ENCODE results near the gene TBATA.

The TBATA gene

GRCh38 chr10:70785190-70785589 lies at the start of gene TBATA:
TBATA (minus strand) TSS chr10:70785377; CDS start chr10:70783379, 1,998 bp downstream.
- DNase-seq (ENCODE audit: low read depth in 2 of 3, low spot score in 2 of 3) = no peak

GRCh38 chr10:70834441-70835151 lies 49.4 kb upstream of the TBATA start:
- DNase-seq (ENCODE audit: low read depth in 2 of 3, low spot score in 2 of 3) = no peak

DNA sequence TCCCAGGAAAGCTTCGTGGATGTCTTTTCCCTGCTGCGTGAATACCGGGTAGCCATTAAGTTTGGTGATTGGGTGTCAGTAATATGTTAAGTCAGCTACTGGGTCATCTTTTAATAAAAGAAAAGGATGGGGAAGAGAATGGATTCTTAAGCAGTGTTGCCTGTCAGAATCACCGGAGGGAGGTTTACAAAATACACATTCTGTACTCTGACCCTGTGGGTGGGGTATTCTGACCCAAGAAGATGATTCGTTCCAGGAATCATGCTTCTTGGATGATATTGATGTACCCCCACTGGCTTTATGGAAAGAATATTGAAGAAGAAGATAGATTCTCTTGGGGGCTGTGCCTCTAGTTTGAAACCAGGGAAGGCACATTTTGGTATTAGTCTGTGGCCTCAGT lies 48.8 kb upstream of the TBATA start:
- DNase-seq (ENCODE audit: low read depth in 2 of 3, low spot score in 2 of 3) = no peak

DNA sequence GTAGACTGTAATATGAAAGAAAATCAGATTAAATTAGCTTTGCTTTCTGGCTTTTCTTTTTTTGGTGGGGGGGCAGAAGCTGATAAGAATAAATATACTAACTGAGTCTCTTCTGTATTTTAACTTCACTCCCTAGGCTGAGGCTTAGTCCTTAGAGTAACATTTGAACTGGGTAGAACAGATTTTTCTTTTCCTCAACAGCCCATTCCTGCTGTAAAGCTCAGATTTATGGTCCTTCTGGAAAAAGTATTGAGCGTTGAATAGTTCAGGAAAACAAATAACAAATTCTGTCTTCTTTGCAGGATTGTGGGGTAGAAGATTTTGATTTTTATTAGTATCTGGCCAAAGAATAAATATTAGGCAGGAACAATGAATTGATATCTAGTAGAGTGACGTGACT lies 48.4 kb upstream of the TBATA start:
- no peak for DNase-seq (ENCODE audit: low read depth in 2 of 3, low spot score in 2 of 3)

- DNase-seq (ENCODE audit: low read depth in 2 of 3, low spot score in 2 of 3) = no peak
Observed at GRCh38 chr10:70832852-70833528, 47.8 kb upstream of the TBATA start.

GRCh38 chr10:70832221-70832620 lies 47.0 kb upstream of the TBATA start:
- DNase-seq (ENCODE audit: low read depth in 2 of 3, low spot score in 2 of 3) = no peak

DNA sequence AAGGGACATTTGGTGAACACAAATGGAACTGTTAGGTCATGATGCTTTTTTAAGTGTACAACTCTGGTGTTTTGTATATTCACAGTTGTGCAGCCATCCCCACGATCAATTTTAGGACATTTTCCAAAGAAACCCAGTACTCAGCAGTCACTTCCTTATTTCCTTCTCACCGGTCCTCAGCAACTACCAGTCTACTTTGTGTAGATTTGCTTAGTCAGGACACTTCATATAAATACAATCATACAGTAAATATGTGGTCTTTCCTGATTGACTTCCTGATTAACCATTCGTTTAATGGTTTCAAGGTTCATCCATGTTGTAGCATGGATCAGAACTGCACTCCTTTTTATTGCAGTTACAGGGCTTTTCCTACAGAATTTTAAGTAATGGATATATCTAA lies 45.0 kb upstream of the TBATA start:
- no peak for DNase-seq (ENCODE audit: low read depth in 2 of 3, low spot score in 2 of 3)

DNA sequence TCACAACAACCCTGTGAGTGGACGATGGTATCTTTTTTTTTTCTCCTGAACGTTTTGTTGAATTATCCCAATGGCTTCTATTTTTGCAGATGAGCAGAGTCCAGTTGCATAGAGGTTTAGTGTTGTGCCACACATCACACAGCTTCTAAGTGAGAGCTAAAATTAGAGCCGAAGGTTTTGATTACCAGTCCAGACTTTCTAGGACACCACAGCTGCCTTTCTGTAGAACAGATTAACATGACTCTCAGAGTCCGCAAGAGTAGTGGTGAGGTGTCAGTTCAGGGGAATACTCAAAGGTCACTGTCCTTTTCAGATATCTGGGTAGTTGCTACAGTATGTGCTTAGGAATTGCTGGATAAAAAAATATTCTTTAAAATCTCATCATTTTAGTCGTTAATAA lies 44.4 kb upstream of the TBATA start:
- DNase-seq (ENCODE audit: low read depth in 2 of 3, low spot score in 2 of 3) = no peak

GRCh38 chr10:70828923-70829322 lies 43.7 kb upstream of the TBATA start:
- DNase-seq (ENCODE audit: low read depth in 2 of 3, low spot score in 2 of 3) = no peak

DNA sequence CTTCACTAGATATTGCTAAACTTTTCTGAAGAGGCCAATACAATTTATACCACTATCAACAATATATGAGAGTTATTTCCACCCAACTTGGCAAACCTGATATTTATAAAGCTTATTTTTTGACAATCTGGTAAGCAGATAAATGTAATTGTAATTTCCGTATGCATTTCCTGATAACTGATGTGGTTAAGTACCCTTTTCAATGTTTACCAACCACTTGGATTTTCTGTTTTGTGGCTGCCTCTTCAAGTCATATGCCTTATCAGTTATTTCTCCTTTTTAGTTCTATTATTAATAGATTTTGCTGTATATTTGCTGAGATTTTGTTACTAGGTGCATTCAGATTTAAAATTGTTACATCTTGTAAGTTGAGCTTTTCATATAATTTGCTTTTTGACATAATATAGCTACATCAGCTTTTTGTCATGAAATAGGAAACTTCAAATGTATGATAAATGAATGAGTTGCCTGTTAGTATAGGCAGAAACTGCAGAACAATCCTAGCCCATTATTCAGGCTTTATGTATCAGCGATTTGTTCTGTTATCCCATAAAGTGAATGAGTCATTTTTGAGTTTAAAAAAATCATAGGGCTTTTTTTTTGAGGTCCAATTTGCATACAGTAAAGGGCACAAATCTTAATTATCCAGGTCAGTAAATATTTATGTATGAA lies 42.0 kb upstream of the TBATA start:
- DNase-seq (ENCODE audit: low read depth in 2 of 3, low spot score in 2 of 3) = no peak

DNA sequence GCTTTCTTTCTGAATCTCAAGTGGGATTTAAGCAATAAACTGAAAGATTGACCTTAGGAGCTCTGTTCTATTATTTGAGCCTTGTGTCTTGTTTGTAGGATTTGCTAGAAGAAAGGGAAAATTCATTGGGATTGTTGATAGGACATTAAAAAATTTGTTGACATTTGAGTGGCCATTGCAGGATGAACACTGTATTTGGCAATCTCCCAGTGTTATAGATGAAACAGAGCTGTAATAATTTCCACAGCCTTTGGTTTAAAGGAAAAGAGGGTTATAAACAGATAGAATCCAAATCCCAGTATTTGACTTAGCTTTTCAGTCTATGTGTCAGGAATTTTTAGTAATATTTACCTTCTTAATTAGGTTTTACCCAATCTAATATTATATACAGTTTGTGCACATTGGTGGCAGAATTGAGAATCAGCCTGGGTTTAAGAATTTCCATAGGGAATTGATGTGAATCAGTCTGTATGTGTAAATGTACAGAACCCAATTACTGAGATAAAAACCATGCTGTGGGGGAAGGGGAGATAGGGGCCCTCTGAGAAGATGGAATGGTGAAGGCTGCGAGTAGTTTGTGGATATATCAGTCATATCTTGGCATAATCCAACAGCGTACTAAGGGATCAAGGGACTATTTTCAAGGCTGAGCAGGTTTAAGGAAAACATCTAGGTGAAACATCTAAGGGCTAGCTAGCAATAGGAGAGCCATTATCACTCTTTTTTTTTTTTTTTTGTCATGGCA lies 37.1 kb upstream of the TBATA start:
- DNase-seq (ENCODE audit: low read depth in 2 of 3, low spot score in 2 of 3) = no peak

GRCh38 chr10:70820976-70821750 lies 36.0 kb upstream of the TBATA start:
- DNase-seq (ENCODE audit: low read depth in 2 of 3, low spot score in 2 of 3) = no peak

DNA sequence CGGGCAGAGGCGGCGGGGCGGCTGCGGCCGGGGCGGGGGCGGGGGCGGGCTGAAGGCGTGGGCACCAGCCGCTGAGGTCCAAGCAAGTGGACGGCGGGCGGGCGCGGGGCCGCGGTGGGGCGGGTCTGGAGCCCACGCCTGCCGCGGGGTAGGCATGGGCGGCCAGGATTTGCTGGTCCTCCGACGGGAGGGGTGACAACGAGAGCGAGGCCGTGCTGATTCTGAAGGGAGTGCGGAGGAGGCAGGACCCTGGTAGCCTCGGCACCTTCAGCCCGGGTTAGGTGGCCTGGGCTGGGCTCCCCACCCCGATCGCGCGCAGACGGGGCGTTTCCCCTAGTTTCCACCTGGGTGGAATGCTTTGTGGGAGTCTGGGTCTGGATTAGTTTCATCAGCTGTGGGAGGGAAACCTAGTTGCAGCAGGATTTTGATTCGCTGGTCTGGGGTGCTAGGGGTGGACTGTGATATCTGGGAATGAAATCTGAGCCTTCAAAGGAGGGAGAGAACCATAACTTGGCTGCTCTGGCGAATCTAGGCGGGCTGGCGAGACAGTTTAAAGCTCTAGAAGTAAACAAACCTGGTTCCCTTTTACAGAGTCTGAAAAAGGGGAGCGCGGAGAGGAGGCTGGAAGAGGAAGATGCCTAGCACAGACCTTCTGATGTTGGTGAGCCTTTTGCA lies 31.2 kb upstream of the TBATA start:
- DNase-seq (ENCODE audit: low read depth in 2 of 3, low spot score in 2 of 3) = peak in 1 of 3 experiments; percentile 17

DNA sequence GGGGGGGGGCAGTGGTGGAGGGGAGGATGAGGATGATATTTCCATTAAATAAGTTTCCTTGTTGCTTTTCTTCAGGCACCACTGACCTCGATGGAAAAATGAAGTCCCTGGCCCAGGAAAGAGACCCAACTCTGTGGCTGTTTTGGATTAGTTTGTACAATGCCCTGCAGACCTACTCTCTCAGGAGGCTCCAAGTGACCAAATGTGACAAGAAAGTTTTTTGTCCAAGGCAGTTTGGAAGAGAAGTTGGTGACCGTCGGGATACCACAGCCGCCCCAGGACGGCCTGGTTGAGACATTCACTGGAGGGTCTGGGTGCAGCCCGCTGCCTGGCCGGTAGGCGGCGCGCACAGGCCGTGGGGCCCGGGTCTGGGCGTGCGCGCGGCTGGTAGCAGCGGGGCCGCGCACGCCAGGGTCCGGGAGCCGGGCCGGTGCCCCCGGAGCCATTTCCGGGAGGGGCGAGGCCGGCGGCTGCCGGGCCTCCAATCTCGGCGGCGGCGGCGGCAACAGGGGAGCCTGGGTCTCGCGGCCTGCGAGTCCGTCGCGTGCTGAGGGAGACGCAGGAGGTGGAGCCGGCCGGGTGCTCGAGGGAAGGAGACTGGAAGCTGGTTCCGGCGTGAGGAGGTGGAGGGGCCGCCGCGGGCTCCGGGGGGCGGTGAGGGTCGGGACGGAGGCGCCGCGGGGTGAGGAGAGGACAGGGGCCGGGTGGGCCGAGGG lies 30.5 kb upstream of the TBATA start, which contains the start of gene SGPL1:
TSS of gene SGPL1 (plus strand) at position 445 of the 716 bp plus-strand sequence. CDS start 906 bp downstream, outside the sequence.
- peak; percentile 76 to 87 (median 83) for DNase-seq (ENCODE audit: low read depth in 2 of 3, low spot score in 2 of 3)

GRCh38 chr10:70814126-70814525 lies 28.9 kb upstream of the TBATA start:
- no peak for DNase-seq (ENCODE audit: low read depth in 2 of 3, low spot score in 2 of 3)

GRCh38 chr10:70812814-70813213 lies 27.6 kb upstream of the TBATA start:
- DNase-seq (ENCODE audit: low read depth in 2 of 3, low spot score in 2 of 3) = no peak

GRCh38 chr10:70811881-70812280 lies 26.7 kb upstream of the TBATA start:
- DNase-seq (ENCODE audit: low read depth in 2 of 3, low spot score in 2 of 3) = no peak

GRCh38 chr10:70810967-70811366 lies 25.8 kb upstream of the TBATA start:
- DNase-seq (ENCODE audit: low read depth in 2 of 3, low spot score in 2 of 3) = no peak

DNA sequence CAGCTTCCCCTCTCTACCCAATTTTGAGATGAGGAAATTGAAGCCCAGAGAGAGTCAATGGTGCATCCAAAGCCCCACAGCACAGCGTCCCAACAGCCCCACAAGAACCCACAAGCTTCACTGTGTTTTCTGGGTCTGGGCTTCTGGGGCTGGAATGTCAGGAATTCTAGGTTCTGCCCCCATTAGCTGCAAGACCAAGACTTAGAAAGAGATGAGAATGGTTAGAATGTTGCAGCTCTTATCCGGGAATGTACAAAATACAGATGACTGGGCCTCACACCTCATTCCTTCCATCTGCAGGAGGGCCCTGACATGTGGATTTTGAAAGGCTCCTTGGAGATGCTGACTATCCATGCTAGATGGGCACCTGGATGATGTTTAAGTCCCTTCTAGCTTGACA lies 24.5 kb upstream of the TBATA start:
- no peak for DNase-seq (ENCODE audit: low read depth in 2 of 3, low spot score in 2 of 3)
